Measurements from ENCODE around the gene CD300LG. TPM values are rescaled to one million over a fixed set of nuclear protein-coding genes. Genes with fewer than 3 reads are reported as not detected.
A peak's percentile ranks its signal among the peaks of the same experiment; 100 is the strongest.
"Not testable (repeated sequence)": the region's sequence is repeated elsewhere in the genome, so short reads cannot be mapped to it uniquely, and the experiment has no call there.

CD300LG gene
- total RNA-seq, 1 donor from 2014 or later, result not detected

GRCh38 chr17:43891851-43892646 is 45.1 kb downstream of the CD300LG start:
- no peak for TF ChIP-seq CTCF (conservative IDR thresholded peaks at IDR 0.05)
- Mint-ChIP-seq H3K27ac (no peak overlapping the region), H3K9me3 (no peaks in the 10 kb centered on the region), H3K4me3 (no peak overlapping the region), H3K27me3 (no peaks in the 10 kb centered on the region), H3K36me3 (no peaks in the 10 kb centered on the region), H3K4me1 (ENCODE audit: unreplicated experiment) (peaks cover 4% of the 10 kb centered on the region)
- no peak for DNase-seq (ENCODE audit: extremely low spot score, unreplicated experiment)

GRCh38 chr17:43892647-43892952 is 45.6 kb downstream of the CD300LG start:
- no peak overlapping the region for H3K4me3 Mint-ChIP-seq
- no peak for TF ChIP-seq CTCF (conservative IDR thresholded peaks at IDR 0.05)
- no peak overlapping the region for H3K27ac Mint-ChIP-seq

GRCh38 chr17:43894494-43894893 is 47.5 kb downstream of the CD300LG start:
- DNase-seq (ENCODE audit: extremely low spot score, unreplicated experiment); H3K4me1 Mint-ChIP-seq (ENCODE audit: unreplicated experiment); H3K9me3 Mint-ChIP-seq; H3K4me3 Mint-ChIP-seq; H3K27me3 Mint-ChIP-seq; H3K36me3 Mint-ChIP-seq; H3K27ac Mint-ChIP-seq: not testable (repeated sequence)

More at GRCh38 chr17:43892647-43892952, 45.6 kb downstream of the CD300LG start:
- no peak for DNase-seq (ENCODE audit: extremely low spot score, unreplicated experiment)
- Mint-ChIP-seq H3K4me1 (ENCODE audit: unreplicated experiment) (peaks cover 4% of the 10 kb centered on the region), H3K9me3 (no peaks in the 10 kb centered on the region), H3K36me3 (no peaks in the 10 kb centered on the region), H3K27me3 (no peaks in the 10 kb centered on the region)

DNA sequence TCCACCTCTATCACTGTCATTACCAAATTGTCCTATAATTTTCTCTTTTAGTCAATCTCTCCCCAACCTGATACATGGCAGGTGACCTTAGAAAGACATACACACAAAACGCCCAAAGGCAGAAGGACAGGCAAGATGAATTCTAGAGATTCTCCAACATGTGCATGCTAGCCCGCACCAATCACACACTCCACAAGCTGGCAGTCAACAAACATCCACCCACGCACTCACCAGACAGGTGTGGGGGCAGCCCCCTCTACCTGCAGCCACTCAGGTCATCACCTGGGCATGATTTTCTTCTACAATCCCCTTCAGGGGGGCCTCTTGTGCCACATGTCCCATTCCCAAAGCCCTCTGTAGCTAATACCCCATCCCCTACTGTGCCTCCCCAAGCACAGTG is 50.9 kb downstream of the CD300LG start:
- Mint-ChIP-seq H3K27ac (peak overlapping the region; percentile 1), H3K36me3 (no peaks in the 10 kb centered on the region), H3K4me3 (peak overlapping the region; percentile 3), H3K9me3 (no peaks in the 10 kb centered on the region), H3K4me1 (ENCODE audit: unreplicated experiment) (peaks cover 20% of the 10 kb centered on the region), H3K27me3 (peaks cover 2% of the 10 kb centered on the region)
- no peak for TF ChIP-seq CTCF (conservative IDR thresholded peaks at IDR 0.05)
- DNase-seq (ENCODE audit: extremely low spot score, unreplicated experiment), result no peak

DNA sequence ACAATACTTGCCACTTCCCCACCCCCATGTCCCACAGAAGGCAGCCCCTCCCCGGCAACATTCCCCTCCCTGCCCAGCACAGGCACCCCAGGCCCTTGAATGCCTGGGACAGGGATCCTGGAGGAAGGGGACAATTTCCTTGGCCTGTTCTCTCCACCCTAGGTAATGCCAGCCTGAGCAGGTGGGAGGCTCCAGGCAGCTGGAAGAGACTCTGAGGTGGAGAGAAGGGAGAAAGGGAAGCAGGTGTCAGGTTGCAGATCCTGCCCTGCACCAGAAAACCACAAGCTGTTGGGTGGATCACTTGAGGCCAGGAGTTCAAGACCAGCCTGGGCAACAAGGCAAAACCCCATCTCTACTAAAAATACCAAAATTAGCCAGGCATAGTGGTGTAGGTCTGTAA is 51.5 kb downstream of the CD300LG start:
- H3K36me3 Mint-ChIP-seq, result no peaks in the 10 kb centered on the region
- DNase-seq (ENCODE audit: extremely low spot score, unreplicated experiment), result no peak
- no peaks in the 10 kb centered on the region for H3K9me3 Mint-ChIP-seq
- no peak overlapping the region for H3K4me3 Mint-ChIP-seq
- H3K4me1 Mint-ChIP-seq (ENCODE audit: unreplicated experiment), result peaks cover 20% of the 10 kb centered on the region
- no peak for TF ChIP-seq CTCF (conservative IDR thresholded peaks at IDR 0.05)
- H3K27me3 Mint-ChIP-seq, result peaks cover 5% of the 10 kb centered on the region
- H3K27ac Mint-ChIP-seq, result no peak overlapping the region

DNA sequence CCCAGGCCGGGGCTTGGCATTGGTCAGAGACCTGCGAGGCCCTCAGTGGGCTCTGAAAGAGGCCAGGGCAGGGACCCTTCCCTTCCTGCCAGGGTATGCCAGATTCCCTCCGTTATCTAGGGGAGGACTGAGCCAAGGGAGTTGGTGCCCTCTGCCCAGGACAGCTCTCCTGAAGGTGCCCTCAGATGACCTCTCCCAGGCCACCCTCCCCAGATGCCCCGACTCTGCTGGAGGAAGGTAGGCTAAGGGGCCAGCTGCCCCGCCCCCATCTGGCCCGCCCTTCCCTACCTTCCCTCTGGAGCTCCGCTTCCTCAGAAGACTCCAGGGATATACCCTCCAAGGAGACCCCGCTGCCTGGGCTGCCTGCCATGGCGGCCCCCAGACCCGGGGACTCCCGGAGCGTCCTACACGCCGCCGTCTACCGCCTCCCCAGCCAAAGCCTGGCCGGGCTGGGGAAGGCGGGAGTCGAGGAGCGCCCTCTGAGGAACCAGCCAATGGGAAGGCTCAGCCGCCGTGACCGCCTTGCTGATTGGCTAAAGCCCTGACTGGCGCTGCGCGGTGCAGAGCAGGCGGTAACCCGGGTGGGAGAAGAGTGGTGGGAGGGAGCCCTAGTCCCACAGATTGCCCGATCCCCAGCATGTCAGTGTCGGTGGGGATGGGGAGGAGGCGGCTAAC is 53.3 kb downstream of the CD300LG start:
- peak overlapping the region; percentile 89 for H3K4me3 Mint-ChIP-seq
- no peak overlapping the region for H3K27ac Mint-ChIP-seq
- H3K36me3 Mint-ChIP-seq, result no peaks in the 10 kb centered on the region
- H3K9me3 Mint-ChIP-seq, result no peaks in the 10 kb centered on the region
- peaks cover 19% of the 10 kb centered on the region for H3K27me3 Mint-ChIP-seq
- DNase-seq (ENCODE audit: extremely low spot score, unreplicated experiment), result peak; percentile 90
- H3K4me1 Mint-ChIP-seq (ENCODE audit: unreplicated experiment), result peaks cover 20% of the 10 kb centered on the region
- no peak for TF ChIP-seq CTCF (conservative IDR thresholded peaks at IDR 0.05)
